SK-N-SH (cell line): ENCODE data around the gene GOLGA6A. TPM values are rescaled to one million over a fixed set of nuclear protein-coding genes. Genes with fewer than 3 reads are reported as not detected.
"Not testable (repeated sequence)": the region's sequence is repeated elsewhere in the genome, so short reads cannot be mapped to it uniquely, and the experiment has no call there.

Experiments used
- CTCF ChIA-PET: fragments of 300-600, 350-600 bp; formaldehyde crosslinking; extraction: SDS; loops from one replicate; lab custom pipeline; 2021; lab: Yijun Ruan, JAX
- POLR2A ChIA-PET: fragments of 350-600 bp; sonication (Branson Sonifier 250); formaldehyde crosslinking; extraction: SDS; loops from one replicate; lab custom pipeline; 2020; ENCODE audit warnings: antibody characterized with exemption, inconsistent platforms; lab: Yijun Ruan, JAX
- DNase-seq: peaks from one replicate; pipeline ENCODE4 v3.0.0; 2012
- H2AFZ ChIP-seq: fragments of 200-600 bp; sonication (generic); 2 replicates; pipeline ENCODE4 v1.8.1; 2016; ENCODE audit warnings: antibody characterized with exemption, mild to moderate bottlenecking, low read depth
- H3F3A ChIP-seq: fragments of 200-600 bp; sonication (generic); replicated peaks from 2 replicates; pipeline ENCODE3; 2016; ENCODE audit warnings: antibody characterized with exemption, mild to moderate bottlenecking; ENCODE audit not compliant: insufficient read depth
- H3K27ac ChIP-seq, 2 experiments: fragments of 200-500 bp in 1 of 2; fragments of 200-600 bp in 1 of 2; sonication (Bioruptor generic) in 1 of 2; sonication (generic), shearing (Covaris generic) in 1 of 2; 2 replicates each; pipeline versions ENCODE4 v1.5.1 to v1.6.1; 2014 to 2016; ENCODE audit warnings: low read depth in 2 of 2, inconsistent platforms in 1 of 2, low read length in 1 of 2, mild to moderate bottlenecking in 1 of 2, mixed read lengths in 1 of 2
- H3K27me3 ChIP-seq: fragments of 200-600 bp; sonication (generic), shearing (Covaris generic); 2 replicates; pipeline ENCODE4 v1.6.1; 2016; ENCODE audit warnings: mixed run types; ENCODE audit not compliant: insufficient read depth
- H3K36me3 ChIP-seq, 2 experiments: fragments of 200-500 bp in 1 of 2; fragments of 200-600 bp in 1 of 2; sonication (Bioruptor generic) in 1 of 2; sonication (generic) in 1 of 2; replicated peaks in 1 of 2; 2 replicates each; pipeline versions ENCODE3 to v1.5.1; 2014 to 2016; ENCODE audit warnings: low read length in 1 of 2, mild to moderate bottlenecking in 1 of 2; ENCODE audit not compliant: insufficient read depth in 2 of 2, control insufficient read depth in 1 of 2
- H3K4me1 ChIP-seq, 2 experiments: fragments of 200-500 bp in 1 of 2; fragments of 200-600 bp in 1 of 2; sonication (Bioruptor generic) in 1 of 2; sonication (generic), shearing (Covaris generic) in 1 of 2; 2 replicates each; pipeline versions ENCODE4 v1.5.1 to v1.6.1; 2014 to 2016; ENCODE audit warnings: low read depth in 1 of 2, low read length in 1 of 2, mixed run types in 1 of 2; ENCODE audit not compliant: insufficient read depth in 2 of 2, control insufficient read depth in 1 of 2
- H3K4me2 ChIP-seq: fragments of 200-600 bp; sonication (generic), shearing (Covaris generic); 2 replicates; pipeline ENCODE4 v1.6.1; 2017; ENCODE audit warnings: mixed run types
- H3K4me3 ChIP-seq, 2 experiments: fragments of 200-500 bp in 1 of 2; fragments of 200-600 bp in 1 of 2; sonication (Bioruptor generic) in 1 of 2; sonication (generic), shearing (Covaris generic) in 1 of 2; 2 replicates each; pipeline versions ENCODE4 v1.5.1 to v1.8.1; 2014 to 2016; ENCODE audit warnings: low read depth in 2 of 2, inconsistent platforms in 1 of 2, low read length in 1 of 2, mild to moderate bottlenecking in 1 of 2, mixed read lengths in 1 of 2, moderate library complexity in 1 of 2
- H3K79me2 ChIP-seq: fragments of 200-600 bp; sonication (generic); 2 replicates; pipeline ENCODE4 v1.8.1; 2017; ENCODE audit warnings: mild to moderate bottlenecking; ENCODE audit not compliant: insufficient read depth
- H3K9ac ChIP-seq: fragments of 200-600 bp; sonication (generic); 2 replicates; pipeline ENCODE4 v1.6.1; 2017; ENCODE audit warnings: mixed run types
- H3K9me2 ChIP-seq: fragments of 200-600 bp; sonication (generic); 2 replicates; pipeline ENCODE4 v1.6.1; 2017; ENCODE audit warnings: mixed run types
- H3K9me3 ChIP-seq: fragments of 200-600 bp; sonication (generic); 2 replicates; pipeline ENCODE4 v1.6.1; 2017; ENCODE audit warnings: mixed run types, mild to moderate bottlenecking, moderate library complexity
- H4K20me1 ChIP-seq: fragments of 200-600 bp; sonication (generic); 2 replicates; pipeline ENCODE4 v1.6.1; 2017; ENCODE audit warnings: mild to moderate bottlenecking, mixed run types; ENCODE audit not compliant: insufficient read depth
- CHD2 ChIP-seq: fragments of 150-350 bp; IDR thresholded peaks from 2 replicates; pipeline ENCODE4 v1.6.1; 2018; ENCODE audit warnings: low read length; ENCODE audit not compliant: partially characterized antibody
- ELF1 ChIP-seq: IDR thresholded peaks from 2 replicates; pipeline ENCODE4 v1.4.0; 2012
- EP300 ChIP-seq, 2 experiments: IDR thresholded peaks; 2 replicates each; pipeline versions ENCODE4 v1.4.0 to v1.6.1; 2012; ENCODE audit warnings: borderline replicate concordance in 1 of 2, low read depth in 1 of 2, low read length in 1 of 2
- GABPA ChIP-seq: IDR thresholded peaks from 2 replicates; pipeline ENCODE4 v1.4.0; 2012; ENCODE audit warnings: low read depth, mild to moderate bottlenecking
- MAX ChIP-seq: IDR thresholded peaks from 2 replicates; pipeline ENCODE4 v1.4.0; 2012; ENCODE audit warnings: low read depth
- NFIC ChIP-seq: IDR thresholded peaks from 2 replicates; pipeline ENCODE4 v1.4.0; 2012; ENCODE audit warnings: borderline replicate concordance
- TAF1 ChIP-seq: IDR thresholded peaks from 2 replicates; pipeline ENCODE4 v1.6.1; 2012; ENCODE audit warnings: low read depth, mild to moderate bottlenecking, low read length, moderate library complexity, borderline replicate concordance
- USF1 ChIP-seq: IDR thresholded peaks from 2 replicates; pipeline ENCODE4 v1.4.0; 2012; ENCODE audit warnings: low read depth, borderline replicate concordance
- USF2 ChIP-seq: fragments of 150-350 bp; IDR thresholded peaks from 2 replicates; pipeline ENCODE4 v1.6.1; 2017; ENCODE audit warnings: antibody characterized with exemption, low read length, low read depth, borderline replicate concordance
- ZBTB33 ChIP-seq: IDR thresholded peaks from 2 replicates; pipeline ENCODE4 v1.4.0; 2012; ENCODE audit warnings: low read depth, borderline replicate concordance
- WGBS: methylation state at CpG from one replicate; pipeline ENCODE4 v1.1.6; 2017; ENCODE audit warnings: low lambda C conversion rate; 5-methylcytosine and 5-hydroxymethylcytosine counted together
- polyA plus RNA-seq, 3 experiments: library from polyadenylated mRNA; depleted of rRNA; stranded (reverse); fragments of >200 nt; gene quantifications; 2 replicates each; pipeline ENCODE4 v1.2.3, GENCODE V29; 2012

Gene GOLGA6A
- polyA plus RNA-seq, 1 of the 3 experiments (the other 2 are of a cell fraction) = not detected

GRCh38 chr15:74099963-74100733 is 17.8 kb upstream of the GOLGA6A start:
- TF ChIP-seq TAF1 (peak; percentile 34; the same call in 1 of the 2 replicates), USF1 (peak; percentile 93), MAX (peak; percentile 94), ELF1 (peak; percentile 85), EP300 (IDR thresholded peaks at IDR 0.05; ENCODE audit: borderline replicate concordance in 1 of 2, low read depth in 1 of 2, low read length in 1 of 2) (peak in 1 of 2 experiments; percentile 39; a peak in 1 of 4 replicates), CHD2 (peak; percentile 87), USF2 (peak; percentile 83), NFIC (0 out of 2 replicates have a peak, but pooled peaks have one; percentile 14), ZBTB33 (peak; percentile 92), GABPA (peak; percentile 68)
- TF ChIP-seq, all 33 proteins: peak for 10; not testable (repeated sequence) for 23
- H3K9me3 ChIP-seq, H3K27me3 ChIP-seq, H3K4me1 ChIP-seq, H3F3A ChIP-seq, H4K20me1 ChIP-seq, H3K9ac ChIP-seq, H3K9me2 ChIP-seq, H3K79me2 ChIP-seq, H3K36me3 ChIP-seq, H3K27ac ChIP-seq, POLR2A ChIA-PET, CTCF ChIA-PET, H3K4me2 ChIP-seq: not testable (repeated sequence)
- 2% methylated on average over 19 of the region's 45 CpGs for WGBS
- Histone ChIP-seq H2AFZ (peak overlapping the region; percentile 91; the same call in 1 of the 2 replicates), H3K4me3 (peak overlapping the region; percentile 19 to 34; a peak in 3 of 4 replicates)
- DNase-seq = peak; percentile 92

GRCh38 chr15:74096753-74097474 is 14.6 kb upstream of the GOLGA6A start:
- DNase-seq, H3K4me1 ChIP-seq, H4K20me1 ChIP-seq, H3K79me2 ChIP-seq, H3K9me3 ChIP-seq, POLR2A ChIA-PET, H3K4me2 ChIP-seq, CTCF ChIA-PET, H3F3A ChIP-seq, H3K4me3 ChIP-seq, H2AFZ ChIP-seq, H3K36me3 ChIP-seq, H3K27me3 ChIP-seq, H3K27ac ChIP-seq, H3K9me2 ChIP-seq, H3K9ac ChIP-seq: not testable (repeated sequence)
- WGBS = no CpG with 5 or more reads among the region's 27 CpGs

- H3K4me3 ChIP-seq, H2AFZ ChIP-seq, H3K4me2 ChIP-seq, H3K27ac ChIP-seq, H3K9ac ChIP-seq, DNase-seq, H4K20me1 ChIP-seq, H3K79me2 ChIP-seq, H3K36me3 ChIP-seq, CTCF ChIA-PET, H3K27me3 ChIP-seq, POLR2A ChIA-PET, H3K4me1 ChIP-seq, H3K9me3 ChIP-seq, H3K9me2 ChIP-seq, H3F3A ChIP-seq: not testable (repeated sequence)
- WGBS = 32% methylated on average over 3 of the region's 10 CpGs
Measured at GRCh38 chr15:74095610-74096009, 13.3 kb upstream of the GOLGA6A start.

GRCh38 chr15:74094567-74094966 is 12.2 kb upstream of the GOLGA6A start:
- H3K4me3 ChIP-seq, H3K4me2 ChIP-seq, CTCF ChIA-PET, H3K4me1 ChIP-seq, POLR2A ChIA-PET, H2AFZ ChIP-seq, H3K27me3 ChIP-seq, H3K9me3 ChIP-seq, H3F3A ChIP-seq, H3K79me2 ChIP-seq, H4K20me1 ChIP-seq, H3K27ac ChIP-seq, H3K9ac ChIP-seq, H3K9me2 ChIP-seq, H3K36me3 ChIP-seq, DNase-seq: not testable (repeated sequence)
- no CpG with 5 or more reads among the region's 2 CpGs for WGBS
